ENCODE data around the gene DIP2B. TPM values are rescaled to one million over a fixed set of nuclear protein-coding genes. Genes with fewer than 3 reads are reported as not detected.

Gene DIP2B
- total RNA-seq, 6 experiments from 2014 or later: 11.1 to 24.0 (median 14.8) TPM

DNA sequence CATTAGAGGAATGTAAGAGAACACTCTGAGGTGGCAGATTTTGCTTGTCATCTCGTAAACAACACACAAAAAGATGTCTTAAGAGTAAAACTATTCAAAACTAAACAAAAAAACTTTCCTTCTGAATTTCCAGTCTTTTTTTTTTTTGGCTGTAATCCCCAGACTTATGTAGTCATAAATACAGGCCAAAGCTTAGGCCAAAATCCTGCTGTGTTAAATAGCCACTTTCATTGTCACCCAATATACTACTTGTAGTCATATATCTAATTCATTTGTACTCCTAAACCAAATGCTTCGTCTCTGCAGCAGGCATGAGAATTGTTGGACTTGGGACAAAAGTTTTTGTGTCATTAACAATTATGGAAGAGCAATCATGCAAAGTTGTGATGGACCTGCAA lies 155.6 kb downstream of the DIP2B start:
- no peak for ATAC-seq
- TF ChIP-seq, protein P1, sequence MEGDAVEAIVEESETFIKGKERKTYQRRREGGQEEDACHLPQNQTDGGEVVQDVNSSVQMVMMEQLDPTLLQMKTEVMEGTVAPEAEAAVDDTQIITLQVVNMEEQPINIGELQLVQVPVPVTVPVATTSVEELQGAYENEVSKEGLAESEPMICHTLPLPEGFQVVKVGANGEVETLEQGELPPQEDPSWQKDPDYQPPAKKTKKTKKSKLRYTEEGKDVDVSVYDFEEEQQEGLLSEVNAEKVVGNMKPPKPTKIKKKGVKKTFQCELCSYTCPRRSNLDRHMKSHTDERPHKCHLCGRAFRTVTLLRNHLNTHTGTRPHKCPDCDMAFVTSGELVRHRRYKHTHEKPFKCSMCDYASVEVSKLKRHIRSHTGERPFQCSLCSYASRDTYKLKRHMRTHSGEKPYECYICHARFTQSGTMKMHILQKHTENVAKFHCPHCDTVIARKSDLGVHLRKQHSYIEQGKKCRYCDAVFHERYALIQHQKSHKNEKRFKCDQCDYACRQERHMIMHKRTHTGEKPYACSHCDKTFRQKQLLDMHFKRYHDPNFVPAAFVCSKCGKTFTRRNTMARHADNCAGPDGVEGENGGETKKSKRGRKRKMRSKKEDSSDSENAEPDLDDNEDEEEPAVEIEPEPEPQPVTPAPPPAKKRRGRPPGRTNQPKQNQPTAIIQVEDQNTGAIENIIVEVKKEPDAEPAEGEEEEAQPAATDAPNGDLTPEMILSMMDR (IDR thresholded peaks at IDR 0.05): no peak
- TF ChIP-seq POLR2A (IDR thresholded peaks at IDR 0.05): no peak
- H3K4me3 ChIP-seq: no peak overlapping the region
- no peak for DNase-seq
- 77% methylated on average over 2 of the region's 2 CpGs for WGBS (ENCODE audit: insufficient coverage, low coverage, low lambda C conversion rate, missing lambda C conversion rate)
- no peak overlapping the region for H3K27ac ChIP-seq
- H3K27me3 ChIP-seq: no peaks in the 10 kb centered on the region
- peaks cover 0 to 5% (median 2%) of the 10 kb centered on the region in 4 donors for H3K36me3 ChIP-seq
- no peaks in the 10 kb centered on the region for H3K9me3 ChIP-seq
- H3K4me1 ChIP-seq: peaks cover 0 to 4% (median 0%) of the 10 kb centered on the region in 4 donors
- intact Hi-C loops (cut with DNase I): no loop called here

DNA sequence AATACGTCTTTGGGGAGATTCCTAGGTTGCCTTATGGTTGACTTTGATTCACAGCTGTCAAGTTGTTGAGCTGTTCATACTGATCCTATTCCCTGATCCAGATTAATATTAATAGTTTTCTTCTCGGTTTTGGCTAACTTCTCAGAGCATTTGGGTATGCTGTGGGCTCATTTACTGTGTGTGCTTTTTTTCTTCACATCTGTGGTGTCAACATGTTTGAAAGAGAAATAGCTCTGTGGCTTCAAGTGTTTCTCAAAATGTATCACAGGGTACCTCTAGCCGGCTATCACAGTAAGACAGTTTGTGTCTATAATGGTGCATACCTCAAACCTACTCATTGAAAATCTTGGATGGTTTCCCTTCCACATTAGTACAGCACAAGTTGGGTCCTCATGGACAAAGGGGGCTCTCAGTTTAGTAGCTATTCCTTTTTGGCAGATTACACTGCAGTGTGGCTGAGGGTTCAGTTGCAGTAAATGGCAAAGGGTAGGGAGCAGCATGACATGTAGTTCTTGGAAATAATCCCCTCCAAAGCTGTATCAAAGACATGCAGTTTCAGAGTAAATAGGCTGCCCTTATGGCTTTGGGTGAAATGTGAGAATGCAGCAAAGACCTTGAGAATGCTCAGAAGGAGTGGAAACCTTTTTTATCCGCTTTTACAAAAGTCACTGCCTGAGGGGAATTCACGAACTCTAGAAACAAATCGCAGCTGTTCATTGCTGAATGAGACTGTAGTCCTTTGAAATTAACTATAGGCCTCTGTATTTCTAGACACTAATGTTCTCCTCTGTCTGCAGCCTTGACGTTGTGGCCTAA lies 156.7 kb downstream of the DIP2B start:
- H3K27me3 ChIP-seq: no peaks in the 10 kb centered on the region
- 76% methylated on average over 7 of the region's 7 CpGs for WGBS (ENCODE audit: insufficient coverage, low coverage, low lambda C conversion rate, missing lambda C conversion rate)
- DNase-seq: no peak

DNA sequence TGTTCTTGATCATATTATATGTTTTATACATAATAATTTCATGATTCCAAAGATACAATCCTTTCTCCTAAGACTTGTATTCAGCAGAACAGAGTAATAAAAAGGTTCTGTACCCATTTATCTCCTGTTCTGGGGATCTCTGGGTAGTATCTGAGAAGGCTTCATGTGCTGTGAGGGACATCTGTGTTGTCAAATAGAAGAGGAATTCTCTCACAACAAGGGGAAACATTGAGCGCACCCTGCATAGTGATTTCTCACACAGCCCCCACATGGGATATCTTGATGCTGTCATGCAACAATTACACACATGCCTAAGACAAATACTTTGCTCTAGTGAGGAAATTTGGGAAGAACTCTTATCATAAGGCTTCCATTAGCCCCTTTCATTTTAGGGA lies 157.3 kb downstream of the DIP2B start:
- Histone ChIP-seq H3K36me3 (peaks cover 0 to 5% (median 2%) of the 10 kb centered on the region in 4 donors), H3K27me3 (no peaks in the 10 kb centered on the region), H3K4me1 (peaks cover 0 to 4% (median 0%) of the 10 kb centered on the region in 4 donors), H3K9me3 (no peaks in the 10 kb centered on the region), H3K27ac (no peak overlapping the region), H3K4me3 (no peak overlapping the region)
- intact Hi-C loops (cut with DNase I): no loop called here
- ATAC-seq: no peak
- no peak for DNase-seq
- WGBS (ENCODE audit: insufficient coverage, low coverage, low lambda C conversion rate, missing lambda C conversion rate): no CpG with 5 or more reads among the region's 1 CpG
- no peak for TF ChIP-seq POLR2A (IDR thresholded peaks at IDR 0.05)
- TF ChIP-seq, protein P1 (IDR thresholded peaks at IDR 0.05): no peak

More for the DNA sequence above, 156.7 kb downstream of the DIP2B start:
- no peak for ATAC-seq
- H3K36me3 ChIP-seq: peaks cover 0 to 5% (median 2%) of the 10 kb centered on the region in 4 donors
- peaks cover 0 to 4% (median 0%) of the 10 kb centered on the region in 4 donors for H3K4me1 ChIP-seq
- intact Hi-C loops (cut with DNase I): no loop called here
- TF ChIP-seq POLR2A (IDR thresholded peaks at IDR 0.05): no peak
- TF ChIP-seq, protein P1 (IDR thresholded peaks at IDR 0.05): no peak
- no peaks in the 10 kb centered on the region for H3K9me3 ChIP-seq
- H3K4me3 ChIP-seq: no peak overlapping the region
- no peak overlapping the region for H3K27ac ChIP-seq

DNA sequence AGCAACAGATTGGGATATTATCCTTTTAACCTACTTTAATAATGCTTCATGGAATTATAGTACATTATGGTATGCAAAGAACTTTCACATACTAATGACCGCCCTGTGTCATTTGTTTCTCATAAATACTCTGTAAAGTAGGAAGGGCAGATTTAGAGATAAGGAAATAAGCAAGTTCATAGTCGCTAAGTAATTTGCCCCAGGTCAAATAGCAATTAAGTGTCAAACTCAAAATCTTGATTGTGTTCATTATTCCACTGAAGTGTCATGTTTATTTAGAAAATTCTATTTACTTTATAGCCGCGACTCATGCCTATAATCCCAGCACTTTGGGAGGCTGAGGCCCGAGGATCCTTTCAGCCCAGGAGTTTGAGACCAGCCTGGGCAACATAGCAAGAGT lies 160.4 kb downstream of the DIP2B start:
- ATAC-seq: no peak
- 89% methylated on average over 5 of the region's 5 CpGs for WGBS (ENCODE audit: insufficient coverage, low coverage, low lambda C conversion rate, missing lambda C conversion rate)
- TF ChIP-seq POLR2A (IDR thresholded peaks at IDR 0.05): no peak
- TF ChIP-seq, protein P1 (IDR thresholded peaks at IDR 0.05): no peak

More for the DNA sequence above, 160.4 kb downstream of the DIP2B start:
- intact Hi-C loops (cut with DNase I): no loop called here
- Histone ChIP-seq H3K9me3 (no peaks in the 10 kb centered on the region), H3K4me3 (no peak overlapping the region), H3K4me1 (no peaks in the 10 kb centered on the region), H3K27ac (no peak overlapping the region), H3K36me3 (peaks cover 0 to 5% (median 2%) of the 10 kb centered on the region in 4 donors), H3K27me3 (no peaks in the 10 kb centered on the region)
- no peak for DNase-seq
